GM12878 (cell line): ENCODE data around the gene MACF1. TPM values are rescaled to one million over a fixed set of nuclear protein-coding genes. Genes with fewer than 3 reads are reported as not detected.

ENCODE experiments used
- ATAC-seq: fragments of 200-7000 bp; cut with Tn5 transposase; 3 replicates; pipeline ENCODE4 v1.9.1; 2020; ENCODE audit warnings: mild to moderate bottlenecking, moderate library complexity
- BruUV-seq: library from RNA; stranded (reverse); fragments of 400-500 nt; replicated peaks from 2 replicates; lab custom pipeline; 2021; lab: Mats Ljungman, UMichigan
- CTCF ChIA-PET: fragments of 300-600 bp; sonication (Branson Sonifier 250); formaldehyde crosslinking; extraction: SDS; loops from one replicate; lab custom pipeline; 2021; ENCODE audit warnings: inconsistent platforms; lab: Yijun Ruan, JAX
- POLR2A ChIA-PET: fragments of 350-600 bp; formaldehyde crosslinking; extraction: SDS; loops from one replicate; lab custom pipeline; 2021; ENCODE audit warnings: inconsistent platforms; lab: Charles Lee
- RAD21 ChIA-PET: fragments of 300-600 bp; sonication (Branson Sonifier 250); formaldehyde crosslinking; loops from one replicate; lab custom pipeline; 2023; ENCODE audit warnings: antibody characterized with exemption; ENCODE audit not compliant: unreplicated experiment; lab: Charles Lee
- SMC1A ChIA-PET: fragments of 300-600 bp; sonication (Branson Sonifier 250); formaldehyde crosslinking; loops from one replicate; lab custom pipeline; 2023; ENCODE audit not compliant: unreplicated experiment, uncharacterized antibody; lab: Charles Lee
- DNase-seq: peaks from one replicate; pipeline ENCODE4 v3.0.0-alpha.2; 2011; ENCODE audit warnings: low read depth, low spot score
- FAIRE-seq: peaks from 3 replicates; lab custom pipeline; 2011; peaks lifted over from hg19 to GRCh38; lab: Jason Lieb, UNC
- H2AFZ ChIP-seq: 2 replicates; pipeline ENCODE4 v1.6.0; 2011; ENCODE audit warnings: low read depth, low read length, control low read depth; ENCODE audit not compliant: control insufficient read depth
- H3K27ac ChIP-seq: 2 replicates; pipeline ENCODE4 v1.5.1; 2011; ENCODE audit warnings: control low read depth; ENCODE audit not compliant: control insufficient read depth, insufficient read depth
- H3K27me3 ChIP-seq, 2 experiments: replicated peaks in 1 of 2; 2 replicates each; pipeline versions ENCODE4 v1.6.0 to v1.6.1; 2011; ENCODE audit warnings: low read length in 1 of 2; ENCODE audit not compliant: control insufficient read depth in 2 of 2, insufficient read depth in 2 of 2
- H3K36me3 ChIP-seq, 2 experiments: 2 replicates each; pipeline ENCODE4 v1.5.1; 2011; ENCODE audit warnings: low read length in 1 of 2; ENCODE audit not compliant: control insufficient read depth in 2 of 2, insufficient read depth in 2 of 2
- H3K4me1 ChIP-seq: 2 replicates; pipeline ENCODE4 v1.6.1; 2011; ENCODE audit warnings: mild to moderate bottlenecking, low read length, moderate library complexity, mixed read lengths; ENCODE audit not compliant: control insufficient read depth, insufficient read depth
- H3K4me2 ChIP-seq: 2 replicates; pipeline ENCODE4 v1.6.0; 2011; ENCODE audit warnings: control low read depth; ENCODE audit not compliant: control insufficient read depth, insufficient read depth
- H3K4me3 ChIP-seq: fragments of 200-600 bp; sonication (generic); 2 replicates; pipeline ENCODE4 v1.5.1; 2016
- H3K79me2 ChIP-seq: 2 replicates; pipeline ENCODE4 v1.6.0; 2011; ENCODE audit warnings: low read length; ENCODE audit not compliant: control insufficient read depth, insufficient read depth
- H3K9ac ChIP-seq: 2 replicates; pipeline ENCODE4 v1.8.0; 2011; ENCODE audit warnings: low read length, control low read depth, mixed read lengths; ENCODE audit not compliant: control insufficient read depth, insufficient read depth
- H3K9me3 ChIP-seq: replicated peaks from 3 replicates; pipeline ENCODE4 v1.5.1; 2011; ENCODE audit warnings: mild to moderate bottlenecking, low read length; ENCODE audit not compliant: control insufficient read depth, insufficient read depth
- H4K20me1 ChIP-seq: 2 replicates; pipeline ENCODE4 v1.6.0; 2011; ENCODE audit not compliant: control insufficient read depth, insufficient read depth
- ATF7 ChIP-seq: fragments of 450-650 bp; IDR thresholded peaks from 2 replicates; pipeline ENCODE4 v1.6.1; 2016; ENCODE audit warnings: low read depth, mild to moderate bottlenecking
- CTCF ChIP-seq, 3 experiments: IDR thresholded peaks in 2 of 3; conservative IDR thresholded peaks in 1 of 3; 2 replicates each; pipeline ENCODE4 v1.5.1; 2011; ENCODE audit warnings: low read depth in 3 of 3, low read length in 3 of 3, mild to moderate bottlenecking in 3 of 3, control low read depth in 2 of 3, moderate library complexity in 2 of 3, inconsistent platforms in 1 of 3, mixed read lengths in 1 of 3; ENCODE audit not compliant: control insufficient read depth in 2 of 3, insufficient read depth in 1 of 3; ENCODE audit errors: extremely low read depth in 1 of 3
- WGBS: methylation state at CpG from one replicate; pipeline ENCODE4 v1.1.6; 2016; ENCODE audit warnings: low lambda C conversion rate; ENCODE audit not compliant: insufficient replicate concordance, insufficient coverage; ENCODE audit errors: missing lambda C conversion rate; 5-methylcytosine and 5-hydroxymethylcytosine counted together
- in situ Hi-C: fragments of 300-500 bp; cut with MboI; formaldehyde crosslinking; loops from 9 replicates; pipeline ENCODE4 v1.14.3; 2018; ENCODE audit warnings: mixed read lengths
- intact Hi-C: fragments of 100-400 bp; cut with micrococcal nuclease; formaldehyde crosslinking; loops from one replicate; pipeline ENCODE4 v1.14.2; 2022; ENCODE audit not compliant: unreplicated experiment
- polyA plus RNA-seq, 11 experiments: library from polyadenylated mRNA; depleted of rRNA in 4 of 11; unstranded in 6 of 11; stranded (reverse) in 5 of 11; fragments of >200 nt; fragmentation: Nextera tagmentation in 4 of 11; fragmentation: Illumina TruSeq in 1 of 11; extraction: Ambion mirVana in 4 of 11; extraction: Trizol in 1 of 11; gene quantifications; 1 replicate in 1 of 11; 2 replicates in 10 of 11; pipeline versions ENCODE4 v1.2.1 to v1.2.3, GENCODE V29; 2011 to 2016; ENCODE audit warnings: inconsistent platforms in 2 of 11, missing spikeins in 2 of 11, low read depth in 1 of 11
- total RNA-seq, 4 experiments: library from RNA; depleted of rRNA in 3 of 4; stranded (reverse); fragments of >200 nt in 3 of 4; fragmentation: Illumina TruSeq in 1 of 4; extraction: Trizol in 1 of 4; gene quantifications; 2 replicates each; pipeline versions ENCODE4 v1.2.1 to v1.2.3, GENCODE V29; 2013 to 2021

MACF1 gene
- total and polyA plus RNA-seq, 10 of the 15 experiments (the other 5 are each of a cell fraction or from before 2014, with no cell fraction given) = 15.5 to 201 (median 76.9) TPM

- RAD21 ChIA-PET = interaction anchor here (1.2 to 2.0 kb wide), 2 partner anchors 160 to 185 kb away, joined by 3 to 8 read pairs; no protein-coding TSS in a partner anchor
- 45% methylated on average over 2 of the region's 2 CpGs for WGBS
- BruUV-seq = TSS peak; percentile 15
Observed at GRCh38 chr1:39378377-39378776, 173.9 kb downstream of the MACF1 start.

More at GRCh38 chr1:39378377-39378776, 173.9 kb downstream of the MACF1 start:
- H3K4me1 ChIP-seq = no peaks in the 10 kb centered on the region
- FAIRE-seq (no peak), ATAC-seq (peak; percentile 51; the same call in 2 of the 3 replicates), DNase-seq (no peak)
- peaks cover 5 to 34% of the 10 kb centered on the region in 2 experiments for H3K36me3 ChIP-seq
- no peak overlapping the region for H2AFZ ChIP-seq
- intact Hi-C loops = no loop called here
- H3K9me3 ChIP-seq = no peaks in the 10 kb centered on the region
- no peaks in the 10 kb centered on the region for H4K20me1 ChIP-seq
- ChIA-PET SMC1A (interaction anchor here (0.9 to 2.3 kb wide), 4 partner anchors 109 to 193 kb away, joined by 3 to 10 read pairs (median 6); no protein-coding TSS in a partner anchor), POLR2A (no interaction called here), CTCF (interaction anchor here (0.8 to 4.0 kb wide), 12 partner anchors 10 to 280 kb away, joined by 3 to 20 read pairs (median 4); no protein-coding TSS in a partner anchor)
- TF ChIP-seq CTCF (IDR thresholded peaks at IDR 0.05 in 2 of 3, conservative IDR thresholded peaks at IDR 0.05 in 1 of 3; ENCODE audit: control insufficient read depth in 2 of 3, extremely low read depth in 1 of 3, insufficient read depth in 1 of 3, low read depth in 3 of 3, low read length in 3 of 3) = peak; percentile 32 to 42 (median 40); a peak in 5 of 6 replicates
- TF ChIP-seq ATF7 = no peak
- no peaks in the 10 kb centered on the region for H3K27me3 ChIP-seq
- H3K4me2 ChIP-seq = no peak overlapping the region
- H3K79me2 ChIP-seq = no peaks in the 10 kb centered on the region
- in situ Hi-C loops = no loop called here
- no peak overlapping the region for H3K4me3 ChIP-seq
- H3K9ac ChIP-seq = no peak overlapping the region
- no peak overlapping the region for H3K27ac ChIP-seq
